Erythroblast (primary cell): ENCODE data around the gene CILP2.

Experiments
- DNase-seq, 2 experiments: peaks; one replicate each; lab custom pipeline; 2025; lab: John Stamatoyannopoulos, UW
- GATA1 ChIP-seq: IDR thresholded peaks from 2 replicates; pipeline ENCODE4 v1.6.1; 2011; ENCODE audit warnings: low read depth, mild to moderate bottlenecking, control low read depth, low read length, moderate library complexity
- POLR2A ChIP-seq: IDR thresholded peaks from 2 replicates; pipeline ENCODE4 v1.6.1; 2011; ENCODE audit warnings: mild to moderate bottlenecking, low read length

Gene CILP2

DNA sequence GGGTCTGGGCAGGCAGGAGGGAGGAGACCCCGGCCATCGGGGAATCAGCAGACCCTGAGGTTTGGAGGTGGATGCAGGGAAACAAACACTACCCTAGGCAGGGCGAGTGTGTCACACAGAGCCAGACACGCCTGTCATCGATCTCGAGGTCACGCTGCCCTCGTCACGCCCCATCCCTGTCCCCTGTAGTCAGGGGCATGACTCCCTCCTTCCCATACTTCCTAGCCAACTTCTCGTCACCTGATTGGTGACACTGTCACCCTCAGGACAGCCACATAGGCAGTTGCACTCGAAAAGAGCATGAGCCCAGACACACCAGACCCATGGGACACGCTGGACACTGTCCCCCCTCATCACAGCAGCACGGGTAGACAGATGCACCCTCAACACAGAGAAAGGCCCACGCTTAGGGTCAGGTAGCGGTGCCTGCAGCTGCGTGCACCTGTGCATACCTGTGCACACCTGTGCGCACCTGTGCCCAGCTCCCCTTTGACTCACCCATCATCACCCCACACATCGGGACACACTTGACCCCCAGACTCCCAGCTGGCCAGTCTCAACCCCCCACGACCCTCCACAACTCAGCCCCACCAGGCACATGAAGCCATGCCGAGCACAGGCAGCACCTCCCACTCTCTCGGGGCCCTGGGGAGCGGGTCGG, 11.9 kb downstream of the CILP2 start:
- no peak for DNase-seq

DNA sequence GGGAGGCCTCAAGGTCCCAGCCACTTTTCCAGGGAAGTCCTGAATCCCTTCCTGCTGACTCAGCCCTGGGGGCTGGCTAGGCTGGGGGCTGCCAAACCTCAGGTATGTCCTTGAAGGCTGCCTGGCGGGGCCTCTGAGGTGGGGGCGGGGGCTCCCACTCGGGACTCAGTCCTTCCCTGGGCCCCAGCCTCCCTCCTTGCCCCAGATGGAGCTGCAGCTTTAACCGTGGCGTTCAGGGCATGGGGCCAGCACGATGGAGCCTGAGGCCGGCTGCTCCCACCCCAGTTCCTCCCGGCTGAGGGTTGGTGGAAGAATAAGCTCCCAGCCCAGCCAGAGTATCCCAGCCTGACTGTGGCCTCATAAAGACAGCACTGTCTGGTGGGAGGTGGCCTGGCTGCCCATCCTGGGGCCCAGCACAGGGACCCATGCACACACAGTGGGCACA, 12.4 kb downstream of the CILP2 start:
- TF ChIP-seq POLR2A (no peak), GATA1 (no peak)
- no peak for DNase-seq

More for the DNA sequence above, 11.9 kb downstream of the CILP2 start:
- TF ChIP-seq GATA1 (no peak), POLR2A (no peak)

DNA sequence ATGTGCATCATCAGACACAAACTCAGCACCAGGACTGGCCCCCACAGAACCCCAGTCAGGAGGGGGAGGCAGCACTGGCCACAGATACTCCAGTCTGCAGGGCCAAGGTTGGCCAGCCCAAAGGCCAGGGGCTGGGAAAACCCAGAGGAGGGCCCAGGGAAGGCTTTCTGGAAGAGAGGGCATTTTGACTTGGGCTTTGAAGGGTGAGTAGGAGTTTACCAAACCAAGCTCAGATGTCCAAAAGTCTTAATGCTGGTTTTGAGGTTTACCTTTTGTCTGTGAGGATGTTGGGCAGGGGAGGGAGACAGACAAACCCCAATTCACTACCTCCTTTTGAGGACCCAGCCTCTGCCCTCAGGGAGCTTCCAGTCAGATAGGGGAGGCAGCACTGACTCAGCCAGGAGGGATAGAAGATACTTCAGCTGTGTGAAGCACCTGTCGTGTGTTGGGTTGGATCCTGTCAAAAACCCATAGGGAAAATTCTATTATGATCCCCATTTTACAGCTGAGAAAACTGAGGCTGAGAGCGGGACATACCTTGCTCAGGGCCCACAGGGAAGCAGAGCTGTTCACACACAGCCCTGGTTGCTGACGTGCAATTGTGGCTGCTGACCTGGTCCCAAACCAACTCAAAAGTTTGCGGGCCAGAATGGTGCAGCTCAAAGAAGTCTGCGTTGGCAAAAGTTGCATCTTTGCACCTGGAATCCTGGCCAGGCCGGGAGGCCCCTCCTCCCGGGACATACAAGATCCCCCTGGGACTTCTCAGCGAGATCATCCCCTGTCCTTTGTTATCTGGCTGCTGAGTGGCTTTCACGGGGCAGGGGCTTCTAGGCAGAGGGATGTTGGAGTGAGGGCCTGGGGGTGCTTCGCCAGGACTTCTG, 13.1 kb downstream of the CILP2 start:
- no peak for TF ChIP-seq POLR2A
- TF ChIP-seq GATA1: no peak
- no peak for DNase-seq

DNA sequence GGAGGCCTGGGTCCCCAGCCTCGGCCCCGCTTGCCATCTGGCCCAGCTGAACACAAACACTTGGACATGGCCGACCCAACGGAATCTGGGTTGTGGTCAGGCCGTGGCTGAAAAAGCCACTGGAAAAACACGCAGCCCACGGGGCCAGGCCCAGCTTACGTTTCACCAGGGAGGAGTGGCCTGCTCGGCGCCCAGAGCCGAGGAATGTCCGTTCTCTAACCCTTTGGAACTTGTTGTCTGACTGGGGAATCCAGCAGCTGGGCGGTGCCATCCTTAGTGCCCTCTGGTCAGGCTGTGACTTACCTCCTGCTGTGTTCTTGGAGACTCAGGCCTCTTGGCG, 13.8 kb downstream of the CILP2 start:
- TF ChIP-seq POLR2A: no peak
- no peak for TF ChIP-seq GATA1
- no peak for DNase-seq

DNA sequence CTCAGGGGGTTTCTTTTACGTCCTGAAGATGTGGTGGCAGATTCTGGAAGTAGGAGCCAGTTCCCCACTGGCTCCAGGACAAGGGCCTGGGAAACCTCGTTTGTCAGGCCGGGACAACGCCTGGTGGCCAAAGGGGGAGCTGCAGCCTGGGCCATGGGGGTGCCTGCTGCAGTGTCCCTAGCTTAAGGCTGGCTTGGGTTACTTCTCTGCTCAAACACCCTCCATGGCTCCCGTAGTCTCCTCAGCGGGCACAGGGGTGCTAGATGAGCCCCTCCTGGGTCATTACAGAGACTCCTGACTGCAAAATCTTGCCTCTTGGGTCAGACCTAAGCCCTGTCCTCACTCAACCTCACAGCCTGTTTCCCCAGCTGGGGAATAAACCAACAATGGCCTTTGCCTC, 14.7 kb downstream of the CILP2 start:
- TF ChIP-seq POLR2A: no peak
- no peak for TF ChIP-seq GATA1
- DNase-seq: peak in 1 of 2 experiments; percentile 34

DNA sequence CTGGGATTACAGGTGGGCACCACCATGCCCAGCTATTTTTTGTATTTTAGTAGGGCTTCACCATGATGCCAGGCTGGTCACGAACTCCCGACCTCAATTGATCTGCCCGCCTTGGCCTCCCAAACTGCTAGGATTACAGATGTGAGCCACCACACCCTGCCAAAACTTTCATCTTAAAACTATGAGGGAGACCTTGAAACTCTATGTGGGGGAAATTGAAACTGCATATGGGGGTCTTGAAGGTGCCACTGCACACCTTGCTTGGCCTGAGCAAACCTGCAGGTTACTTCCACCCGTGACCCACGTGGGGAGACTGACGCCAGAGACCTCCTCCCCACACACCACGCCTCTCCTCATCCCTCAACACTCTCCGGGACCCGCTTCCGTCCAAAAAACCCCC, 15.6 kb downstream of the CILP2 start:
- DNase-seq: no peak
- TF ChIP-seq POLR2A: no peak
- TF ChIP-seq GATA1: no peak

DNA sequence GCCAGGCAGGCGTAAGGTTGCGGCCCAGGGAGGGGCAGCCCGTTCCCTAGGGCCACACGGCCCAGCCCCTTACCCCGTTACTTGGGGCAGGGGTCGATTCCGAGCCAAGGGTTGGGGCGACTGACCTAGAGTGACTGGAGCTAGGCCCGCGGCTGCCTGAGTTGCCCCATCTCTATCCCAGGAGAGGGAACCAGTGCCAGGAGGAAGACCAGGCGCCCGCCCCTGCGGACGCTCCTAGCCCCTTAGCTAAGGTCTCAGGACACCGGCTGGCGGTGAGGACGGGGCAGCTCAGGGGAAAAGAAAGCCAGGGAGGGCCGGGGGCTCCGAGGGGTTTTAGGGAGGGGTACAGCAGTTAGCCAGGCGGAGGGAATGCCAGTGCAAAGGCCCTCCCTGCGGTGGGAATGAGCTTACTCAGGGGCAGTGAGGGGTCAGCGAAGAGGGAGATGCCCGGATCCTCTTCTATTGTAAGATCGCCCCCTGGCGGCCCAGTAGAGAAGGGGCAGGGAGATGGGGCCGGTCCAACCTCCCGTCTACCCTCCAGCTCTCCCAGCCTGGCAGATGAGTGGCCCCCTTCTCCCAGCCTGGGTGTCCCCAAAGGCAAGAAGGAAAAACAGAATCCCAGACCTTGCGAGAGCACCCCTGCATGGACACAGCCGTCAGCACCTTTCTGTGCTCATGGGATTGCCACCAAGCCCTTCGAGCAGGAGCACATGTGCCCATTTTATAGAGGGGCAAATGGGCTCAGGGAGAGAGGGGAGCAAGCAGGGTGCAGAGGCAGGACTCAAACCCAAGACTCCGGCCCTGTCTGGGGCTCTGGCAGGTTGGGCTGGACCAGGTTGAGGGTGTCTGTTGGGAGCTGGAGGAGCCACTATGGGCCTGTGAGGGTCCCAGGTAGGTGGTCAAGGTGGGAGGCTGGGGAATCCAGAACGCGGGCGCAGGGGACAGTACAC, 16.3 kb downstream of the CILP2 start:
- peak; percentile 59 to 74 for DNase-seq
- no peak for TF ChIP-seq POLR2A
- TF ChIP-seq GATA1: no peak

DNA sequence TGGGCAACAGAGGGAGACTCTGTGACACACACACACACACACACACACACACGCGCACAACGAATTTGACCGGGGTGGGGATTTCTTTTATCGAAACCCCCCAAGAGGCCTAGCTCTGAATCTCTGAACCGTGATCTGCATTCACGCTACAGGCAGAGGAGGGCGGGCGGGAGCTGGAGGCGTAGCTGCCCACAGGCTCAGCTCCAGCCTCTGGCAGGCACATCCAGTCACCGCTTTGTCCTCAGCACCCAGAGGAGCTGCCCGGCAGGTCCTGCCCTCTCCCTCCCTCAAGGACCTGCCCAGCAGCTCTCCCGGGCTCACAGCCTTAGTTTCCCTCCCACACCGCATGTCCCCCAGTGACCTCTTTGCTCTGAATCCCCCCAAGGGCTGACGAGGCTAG, 20.0 kb downstream of the CILP2 start:
- TF ChIP-seq GATA1: no peak
- TF ChIP-seq POLR2A: no peak
- no peak for DNase-seq

DNA sequence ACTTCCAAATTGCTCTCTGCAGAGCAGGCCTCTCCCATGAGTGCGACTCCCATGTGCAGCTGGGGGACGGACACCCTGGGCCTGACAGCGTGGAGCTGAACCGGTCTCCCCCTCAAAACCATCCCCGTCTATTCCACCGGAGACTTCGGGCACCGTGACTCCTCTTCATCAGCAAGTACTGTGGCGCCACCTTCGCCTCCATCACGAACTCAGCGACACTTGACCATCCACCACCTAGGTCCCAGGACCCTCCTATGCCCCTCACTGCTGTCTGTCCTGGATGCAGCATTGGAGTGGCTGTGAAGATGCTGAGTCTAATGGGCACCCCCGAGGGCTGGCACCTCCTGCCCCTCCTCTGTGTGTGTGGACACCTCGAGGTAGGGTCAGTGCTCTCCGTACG, 20.6 kb downstream of the CILP2 start:
- no peak for TF ChIP-seq POLR2A
- TF ChIP-seq GATA1: no peak
- DNase-seq: no peak

DNA sequence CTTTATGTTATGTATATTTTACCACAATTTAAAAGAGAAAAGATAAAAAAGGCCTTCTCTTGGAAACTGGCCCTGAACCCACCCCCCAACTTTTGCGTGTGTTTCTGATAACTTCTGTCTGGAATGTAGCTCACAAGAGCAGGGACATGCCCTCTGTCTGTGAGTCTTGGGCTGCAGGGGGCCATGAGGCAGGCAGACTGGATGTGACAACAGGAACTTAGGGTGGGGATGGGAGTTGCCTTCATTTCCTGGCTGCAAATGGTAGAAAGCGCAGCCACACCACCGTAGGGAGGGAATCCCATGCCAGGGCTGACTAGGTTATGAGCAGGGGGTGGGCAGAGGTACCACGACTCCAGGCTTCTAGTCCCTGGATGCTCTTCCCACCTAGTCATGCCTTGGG, 21.9 kb downstream of the CILP2 start:
- no peak for TF ChIP-seq GATA1
- no peak for TF ChIP-seq POLR2A
- no peak for DNase-seq

DNA sequence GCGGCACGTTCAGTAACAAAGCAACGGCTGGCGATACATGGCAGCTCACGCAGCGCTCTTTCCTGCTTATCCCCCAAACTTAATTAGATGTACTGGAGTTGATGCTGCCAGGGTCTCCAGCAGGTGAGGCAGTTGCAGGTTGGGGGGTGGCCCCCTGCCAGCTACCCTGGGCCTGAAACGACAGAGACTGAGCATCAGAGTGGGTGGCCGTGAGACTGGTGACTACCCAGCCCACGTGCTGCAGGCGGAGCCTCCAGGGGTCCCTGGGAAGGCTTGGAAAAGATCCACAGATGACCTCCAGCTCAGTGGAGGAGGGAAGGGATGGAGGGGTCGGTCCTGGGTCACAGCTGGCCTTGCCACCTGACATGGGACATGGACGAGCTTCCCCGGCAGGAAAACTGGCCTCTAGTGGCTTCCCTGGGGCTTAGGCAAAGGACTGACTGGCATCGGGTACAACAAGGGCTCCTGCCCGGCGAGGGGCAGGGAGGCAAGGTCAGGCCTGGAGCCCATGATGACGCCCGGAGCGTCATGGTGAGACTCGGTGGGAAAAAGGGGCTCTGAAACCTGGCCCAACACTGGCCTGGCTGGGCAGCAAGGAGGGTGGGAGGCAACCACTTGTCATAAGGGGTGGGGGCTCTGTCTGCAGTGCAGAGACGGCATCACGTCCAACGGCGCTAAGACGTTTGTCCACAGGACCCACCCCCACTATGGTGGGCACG, 24.0 kb downstream of the CILP2 start:
- no peak for TF ChIP-seq GATA1
- no peak for TF ChIP-seq POLR2A
- no peak for DNase-seq

DNA sequence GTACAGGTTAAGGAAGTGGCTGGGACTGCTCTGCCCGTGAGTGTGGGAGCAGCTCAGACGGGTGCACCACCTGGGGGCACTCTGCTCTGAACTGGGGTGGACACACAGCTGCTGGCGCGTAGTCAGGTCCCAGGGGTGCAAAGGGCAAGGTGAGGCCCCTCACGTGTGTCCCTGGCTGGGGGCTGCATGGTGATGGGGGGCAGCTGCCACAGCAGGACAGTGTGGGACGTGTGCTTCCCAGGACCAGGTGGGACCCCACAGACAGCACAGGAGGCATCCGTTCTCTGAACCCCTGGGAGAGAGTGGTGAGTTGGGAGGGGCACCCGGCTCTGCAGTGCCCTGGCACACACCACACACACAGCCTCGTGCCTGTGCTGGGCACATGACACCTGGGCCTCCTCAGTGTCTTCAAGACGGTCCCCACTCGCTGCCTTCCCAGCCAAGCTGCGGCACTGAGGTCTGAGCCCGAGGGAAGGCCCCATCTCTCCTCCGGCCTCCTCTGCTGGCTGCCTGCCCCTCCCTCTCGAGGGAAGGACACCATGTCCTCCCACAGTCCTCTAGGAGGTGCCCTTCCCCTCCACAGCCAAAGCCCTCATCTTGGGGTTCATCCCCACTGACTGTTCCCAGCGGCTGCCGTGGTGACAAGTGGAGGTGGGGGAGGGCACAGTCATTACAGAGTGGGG, 24.7 kb downstream of the CILP2 start:
- no peak for DNase-seq
- TF ChIP-seq POLR2A (no peak), GATA1 (no peak)

DNA sequence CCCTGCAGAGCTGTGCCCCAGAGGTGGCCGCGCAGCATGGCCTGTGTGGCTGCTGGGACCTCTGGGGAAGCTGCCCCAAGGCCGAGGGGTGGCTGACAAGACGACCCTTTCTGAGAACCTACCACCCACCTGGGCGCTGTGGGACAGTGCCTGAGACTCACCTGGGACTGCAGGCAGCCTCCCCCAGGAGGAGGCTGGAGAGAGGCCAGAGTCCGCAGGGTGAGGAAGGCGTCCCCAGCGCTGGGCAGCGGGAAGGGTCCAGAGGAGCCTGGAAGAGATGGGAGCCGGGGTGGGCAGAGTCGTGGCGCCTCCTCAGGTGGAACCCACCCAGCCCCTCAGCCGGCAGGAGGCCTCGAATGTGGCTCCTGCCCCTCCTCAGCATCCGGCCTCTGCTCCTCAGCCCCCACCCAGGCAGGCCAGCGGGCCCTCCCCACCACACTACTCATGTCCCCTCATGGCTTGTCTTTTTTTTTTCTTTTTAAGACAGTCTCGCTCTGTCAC, 25.3 kb downstream of the CILP2 start:
- TF ChIP-seq GATA1: no peak
- no peak for TF ChIP-seq POLR2A
- no peak for DNase-seq
